Peyer's patch (tissue), 4 donors: Measurements from ENCODE around the gene TAMM41. TPM values are rescaled to one million over a fixed set of nuclear protein-coding genes. Genes with fewer than 3 reads are reported as not detected.

Source experiments
- DNase-seq, 3 donors: peaks; one replicate each; pipeline ENCODE4 v3.0.0-alpha.2; 2017 to 2019
- H3K27ac ChIP-seq, 4 donors: fragments of 200-600 bp; sonication (generic); one replicate each; pipeline ENCODE4 v1.5.1; 2016 to 2019
- H3K27me3 ChIP-seq, 2 donors: fragments of 200-600 bp; sonication (generic); one replicate each; pipeline ENCODE4 v1.5.1; 2019
- H3K36me3 ChIP-seq, 3 donors: fragments of 200-600 bp; sonication (generic); one replicate each; pipeline ENCODE4 v1.5.1; 2016 to 2019
- H3K4me1 ChIP-seq, 4 donors: fragments of 200-600 bp; sonication (generic); one replicate each; pipeline ENCODE4 v1.5.1; 2016 to 2019
- H3K4me3 ChIP-seq, 4 donors: fragments of 200-600 bp; sonication (generic); 1 replicate in 3 of 4; 2 replicates in 1 of 4; pipeline ENCODE4 v1.5.1; 2016 to 2019; ENCODE audit warnings: mild to moderate bottlenecking in 1 of 4
- H3K9me3 ChIP-seq, 4 donors: fragments of 200-600 bp; sonication (generic); one replicate each; pipeline ENCODE4 v1.5.1; 2016 to 2019; ENCODE audit warnings: mild to moderate bottlenecking in 1 of 4
- CTCF ChIP-seq, 6 experiments: fragments of 450-650 bp in 4 of 6; fragments of 200-600 bp in 2 of 6; sonication (generic) in 1 of 6; IDR thresholded peaks; one replicate each; pipeline ENCODE4 v1.5.1; 2017 to 2019; ENCODE audit warnings: antibody characterized with exemption in 6 of 6, mild to moderate bottlenecking in 3 of 6, moderate library complexity in 1 of 6
- POLR2A ChIP-seq, 2 donors: fragments of 450-650 bp; IDR thresholded peaks; one replicate each; pipeline ENCODE4 v1.5.1; 2017; ENCODE audit warnings: antibody characterized with exemption in 2 of 2, mild to moderate bottlenecking in 2 of 2, moderate library complexity in 2 of 2
- total RNA-seq, 4 donors: library from RNA; depleted of rRNA; stranded (reverse); fragments of >200 nt; gene quantifications; one replicate each; pipeline ENCODE4 v1.1.0, GENCODE V29; 2016

Gene TAMM41
- total RNA-seq, 4 donors from 2014 or later = 9.1 to 56.9 (median 24.1) TPM

GRCh38 chr3:11850003-11850402, 3.3 kb upstream of the TAMM41 start:
- TF ChIP-seq CTCF (IDR thresholded peaks at IDR 0.05) = no peak
- no peaks in the 10 kb centered on the region for H3K27me3 ChIP-seq
- H3K9me3 ChIP-seq = no peaks in the 10 kb centered on the region
- H3K27ac ChIP-seq = no peak overlapping the region
- no peak overlapping the region for H3K4me3 ChIP-seq
- H3K36me3 ChIP-seq = no peaks in the 10 kb centered on the region
- peaks cover 0 to 18% (median 6%) of the 10 kb centered on the region in 4 donors for H3K4me1 ChIP-seq
- no peak for DNase-seq

GRCh38 chr3:11847607-11848006, 922 bp upstream of the TAMM41 start:
- TF ChIP-seq POLR2A (IDR thresholded peaks at IDR 0.05) (no peak), CTCF (IDR thresholded peaks at IDR 0.05) (peak in 1 of 6 experiments; percentile 7)
- Histone ChIP-seq H3K4me1 (peaks cover 0 to 22% (median 6%) of the 10 kb centered on the region in 4 donors), H3K36me3 (peaks cover 0 to 13% (median 0%) of the 10 kb centered on the region in 3 donors), H3K4me3 (no peak overlapping the region), H3K9me3 (no peaks in the 10 kb centered on the region), H3K27me3 (no peaks in the 10 kb centered on the region), H3K27ac (peak overlapping the region in 1 of 4 donors; percentile 87)
- no peak for DNase-seq

DNA sequence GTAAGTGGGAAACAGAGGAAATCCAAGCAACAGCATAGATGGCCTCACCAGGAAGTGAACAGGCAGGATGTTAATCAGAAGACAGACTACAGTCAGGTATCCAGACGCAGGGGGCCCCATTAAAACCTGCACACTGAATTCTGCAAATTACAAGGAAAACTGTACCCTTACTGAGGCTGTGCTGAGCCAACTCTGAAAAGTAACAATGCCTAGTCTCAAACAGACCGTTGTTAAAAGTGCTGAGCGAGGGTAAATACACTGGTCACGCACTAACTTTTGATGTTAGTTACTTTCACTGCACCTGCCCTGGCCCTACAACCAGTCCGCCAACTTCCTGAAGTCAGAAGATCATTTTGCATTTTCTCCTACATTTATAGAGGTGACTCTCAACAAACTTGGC, 1.0 kb downstream of the TAMM41 start:
- peak overlapping the region in 1 of 4 donors; percentile 91 for H3K27ac ChIP-seq

DNA sequence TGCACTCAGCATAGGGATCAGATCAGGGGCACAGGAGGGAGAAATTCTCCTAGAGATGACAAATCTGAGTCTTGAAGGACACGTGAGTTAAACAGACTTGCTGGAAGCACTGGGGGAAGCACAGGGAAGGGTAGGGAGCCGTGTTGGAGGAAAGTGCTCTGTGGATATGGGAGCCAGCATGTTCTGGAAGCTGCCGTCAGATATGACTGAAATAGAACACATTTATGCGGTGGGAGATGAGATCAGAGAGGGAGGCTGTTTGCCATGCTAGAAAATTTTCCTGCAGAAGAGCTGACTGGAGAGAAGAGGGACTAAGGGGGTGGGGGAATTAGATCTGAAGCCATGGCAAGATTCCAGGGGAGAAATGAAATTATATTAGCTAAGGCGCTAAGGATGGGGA, 1.8 kb downstream of the TAMM41 start:
- Histone ChIP-seq H3K36me3 (peaks cover 0 to 38% (median 0%) of the 10 kb centered on the region in 3 donors), H3K27me3 (no peaks in the 10 kb centered on the region), H3K4me1 (peaks cover 0 to 22% (median 6%) of the 10 kb centered on the region in 4 donors), H3K9me3 (no peaks in the 10 kb centered on the region), H3K4me3 (no peak overlapping the region), H3K27ac (no peak overlapping the region)
- TF ChIP-seq CTCF (IDR thresholded peaks at IDR 0.05) (no peak), POLR2A (IDR thresholded peaks at IDR 0.05) (no peak)
- DNase-seq = no peak

More for the DNA sequence above, 1.0 kb downstream of the TAMM41 start:
- H3K9me3 ChIP-seq = no peaks in the 10 kb centered on the region
- DNase-seq = no peak
- H3K27me3 ChIP-seq = no peaks in the 10 kb centered on the region
- H3K4me1 ChIP-seq = peaks cover 0 to 22% (median 6%) of the 10 kb centered on the region in 4 donors
- peaks cover 0 to 31% (median 0%) of the 10 kb centered on the region in 3 donors for H3K36me3 ChIP-seq
- TF ChIP-seq CTCF (IDR thresholded peaks at IDR 0.05) = peak in 1 of 6 experiments; percentile 3
- TF ChIP-seq POLR2A (IDR thresholded peaks at IDR 0.05) = no peak
- peak overlapping the region; percentile 70 to 93 (median 82) for H3K4me3 ChIP-seq

DNA sequence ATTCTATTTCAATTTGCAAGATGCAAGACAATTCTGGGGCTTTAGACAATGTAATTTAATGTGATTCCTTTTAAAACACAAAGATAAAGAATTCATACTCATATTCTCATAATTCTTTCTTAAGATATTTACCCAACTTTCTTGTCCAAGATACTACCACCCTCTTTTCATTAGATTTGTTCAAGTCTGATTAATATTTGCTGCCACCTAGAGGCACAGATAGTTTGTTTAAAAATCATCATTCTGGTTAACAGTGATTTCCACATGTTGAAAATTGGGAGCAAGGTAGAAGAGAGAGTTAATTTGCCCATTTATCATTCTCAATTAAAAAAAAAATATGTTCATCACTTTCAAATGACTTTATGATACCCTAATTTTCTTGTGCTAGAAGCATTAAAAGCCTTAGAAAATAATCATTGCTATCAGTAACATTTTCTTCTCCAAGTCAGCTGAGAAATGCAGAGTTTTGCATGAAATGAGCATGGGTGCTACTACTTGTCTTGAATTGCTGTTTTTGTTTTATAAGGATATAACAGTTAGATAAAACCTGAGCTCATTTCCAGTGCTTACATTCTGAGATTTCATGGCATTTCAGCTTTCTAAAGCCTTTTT, 11.6 kb downstream of the TAMM41 start:
- Histone ChIP-seq H3K4me1 (no peaks in the 10 kb centered on the region), H3K36me3 (peaks cover 0 to 74% (median 2%) of the 10 kb centered on the region in 3 donors), H3K4me3 (no peak overlapping the region), H3K9me3 (no peaks in the 10 kb centered on the region), H3K27me3 (no peaks in the 10 kb centered on the region), H3K27ac (no peak overlapping the region)
- no peak for DNase-seq
- TF ChIP-seq CTCF (IDR thresholded peaks at IDR 0.05) (peak in 5 of 6 experiments; percentile 26 to 43 (median 36)), POLR2A (IDR thresholded peaks at IDR 0.05) (no peak)
